Peyer's patch (tissue), 4 donors: ENCODE measurements around the gene CDH2.

Source experiments
- CTCF ChIP-seq, 6 experiments: fragments of 450-650 bp in 4 of 6; fragments of 200-600 bp in 2 of 6; sonication (generic) in 1 of 6; IDR thresholded peaks; one replicate each; pipeline ENCODE4 v1.5.1; 2017 to 2019; ENCODE audit warnings: antibody characterized with exemption in 6 of 6, mild to moderate bottlenecking in 3 of 6, moderate library complexity in 1 of 6
- POLR2A ChIP-seq, 2 donors: fragments of 450-650 bp; IDR thresholded peaks; one replicate each; pipeline ENCODE4 v1.5.1; 2017; ENCODE audit warnings: antibody characterized with exemption in 2 of 2, mild to moderate bottlenecking in 2 of 2, moderate library complexity in 2 of 2

GRCh38 chr18:28175930-28176697 is 816 bp downstream of the CDH2 start:
- TF ChIP-seq CTCF (IDR thresholded peaks at IDR 0.05) (no peak), POLR2A (IDR thresholded peaks at IDR 0.05) (no peak)
